ENCODE results near the gene CCDC187. TPM values are rescaled to one million over a fixed set of nuclear protein-coding genes. Genes with fewer than 3 reads are reported as not detected.

CCDC187 gene
- polyA plus RNA-seq, 1 donor (not counting 4 experiments of a cell fraction or from before 2014, with no cell fraction given): 0.03 TPM

DNA sequence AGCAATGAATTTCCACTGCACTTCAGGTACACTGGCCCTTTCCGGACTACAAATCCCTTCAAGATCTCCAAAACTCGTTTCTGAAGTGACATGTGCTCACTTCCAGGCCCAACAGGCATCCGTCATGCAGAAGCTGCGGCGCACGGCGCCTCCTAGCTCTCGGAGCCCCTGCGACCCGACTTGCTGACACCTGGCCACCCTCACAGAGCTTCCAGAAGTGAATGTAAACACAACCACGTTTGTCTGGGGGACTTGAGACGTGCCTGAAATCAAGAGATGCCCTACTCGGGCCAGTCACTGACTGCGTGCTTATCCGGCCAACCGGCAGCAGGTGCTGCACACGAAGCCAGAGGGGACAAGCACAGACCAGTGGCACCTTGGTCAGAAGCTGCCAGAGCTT lies 94.1 kb downstream of the CCDC187 start:
- dilution Hi-C loops (cut with MboI; ENCODE audit: extremely low pct_ligation_motif_present, low sequenced_read_pairs): no loop called here
- peaks cover 22% of the 10 kb centered on the region for H4K20me1 ChIP-seq (ENCODE audit: control insufficient read depth, extremely low read depth, insufficient read depth, low read length)
- no peak for FAIRE-seq

DNA sequence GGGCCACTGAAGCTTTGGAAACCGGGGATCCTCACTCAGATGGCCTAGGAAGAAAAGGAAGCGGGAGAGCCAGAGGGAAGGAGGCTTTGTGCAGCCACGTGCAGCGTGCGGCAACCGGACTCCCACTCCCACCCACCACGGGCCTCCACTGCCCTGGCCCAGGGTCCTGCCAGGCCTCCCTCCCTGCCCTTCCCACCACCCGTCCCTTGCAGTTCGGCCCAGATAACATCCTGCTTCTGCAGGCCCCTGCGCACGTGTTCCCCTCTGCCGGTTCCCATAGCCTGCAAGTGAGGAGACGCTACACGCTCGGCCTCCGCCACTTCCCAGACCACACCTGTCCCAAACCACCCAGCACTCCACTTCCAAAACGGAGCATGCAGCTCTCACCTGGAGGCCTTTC lies 94.7 kb downstream of the CCDC187 start:
- dilution Hi-C loops (cut with MboI; ENCODE audit: extremely low pct_ligation_motif_present, low sequenced_read_pairs): no loop called here
- no peaks in the 10 kb centered on the region for H3K79me2 ChIP-seq (ENCODE audit: control insufficient read depth, insufficient read depth, low read length)
- H3K9me1 ChIP-seq (ENCODE audit: control insufficient read depth, extremely low read depth, insufficient read depth, low read length): no peaks in the 10 kb centered on the region
- FAIRE-seq (no peak), DNase-seq (ENCODE audit: low read depth, low spot score) (no peak)
- no peak overlapping the region for H2AFZ ChIP-seq (ENCODE audit: control insufficient read depth, low read length)
- H3K27ac ChIP-seq (ENCODE audit: control insufficient read depth, insufficient read depth, low read length): no peak overlapping the region
- no peaks in the 10 kb centered on the region for H3K9me3 ChIP-seq (ENCODE audit: control insufficient read depth, low read depth, low read length)
- TF ChIP-seq EZH2 (IDR thresholded peaks at IDR 0.05; ENCODE audit: low read length): no peak
- TF ChIP-seq, protein P1, sequence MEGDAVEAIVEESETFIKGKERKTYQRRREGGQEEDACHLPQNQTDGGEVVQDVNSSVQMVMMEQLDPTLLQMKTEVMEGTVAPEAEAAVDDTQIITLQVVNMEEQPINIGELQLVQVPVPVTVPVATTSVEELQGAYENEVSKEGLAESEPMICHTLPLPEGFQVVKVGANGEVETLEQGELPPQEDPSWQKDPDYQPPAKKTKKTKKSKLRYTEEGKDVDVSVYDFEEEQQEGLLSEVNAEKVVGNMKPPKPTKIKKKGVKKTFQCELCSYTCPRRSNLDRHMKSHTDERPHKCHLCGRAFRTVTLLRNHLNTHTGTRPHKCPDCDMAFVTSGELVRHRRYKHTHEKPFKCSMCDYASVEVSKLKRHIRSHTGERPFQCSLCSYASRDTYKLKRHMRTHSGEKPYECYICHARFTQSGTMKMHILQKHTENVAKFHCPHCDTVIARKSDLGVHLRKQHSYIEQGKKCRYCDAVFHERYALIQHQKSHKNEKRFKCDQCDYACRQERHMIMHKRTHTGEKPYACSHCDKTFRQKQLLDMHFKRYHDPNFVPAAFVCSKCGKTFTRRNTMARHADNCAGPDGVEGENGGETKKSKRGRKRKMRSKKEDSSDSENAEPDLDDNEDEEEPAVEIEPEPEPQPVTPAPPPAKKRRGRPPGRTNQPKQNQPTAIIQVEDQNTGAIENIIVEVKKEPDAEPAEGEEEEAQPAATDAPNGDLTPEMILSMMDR (optimal IDR thresholded peaks at IDR 0.05 in 1 of 3, IDR thresholded peaks at IDR 0.05 in 1 of 3, conservative IDR thresholded peaks at IDR 0.05 in 1 of 3; ENCODE audit: extremely low read depth in 1 of 3, insufficient read depth in 2 of 3, low read length in 3 of 3): no peak
- H3K27me3 ChIP-seq (ENCODE audit: control insufficient read depth, extremely low read depth, insufficient read depth, low read length): peaks cover 6% of the 10 kb centered on the region
- no peak overlapping the region for H3K9ac ChIP-seq (ENCODE audit: control insufficient read depth, extremely low read depth, insufficient read depth, low read length)
- H3K4me2 ChIP-seq (ENCODE audit: control insufficient read depth, extremely low read depth, insufficient read depth, low read depth, low read length): no peak overlapping the region
- H3K36me3 ChIP-seq (ENCODE audit: control insufficient read depth in 2 of 2, extremely low read depth in 1 of 2, insufficient read depth in 2 of 2, low read length in 2 of 2): peaks cover 4 to 6% of the 10 kb centered on the region in 2 experiments
- peaks cover 22% of the 10 kb centered on the region for H4K20me1 ChIP-seq (ENCODE audit: control insufficient read depth, extremely low read depth, insufficient read depth, low read length)
- H3K4me3 ChIP-seq (ENCODE audit: control insufficient read depth in 2 of 3, extremely low read depth in 1 of 3, insufficient read depth in 2 of 3, low read depth in 1 of 3, low read length in 3 of 3): no peak overlapping the region
- no peaks in the 10 kb centered on the region for H3K4me1 ChIP-seq (ENCODE audit: control insufficient read depth, extremely low read depth, insufficient read depth, low read length)

More for the DNA sequence above, 94.1 kb downstream of the CCDC187 start:
- Histone ChIP-seq H3K4me2 (ENCODE audit: control insufficient read depth, extremely low read depth, insufficient read depth, low read depth, low read length) (no peak overlapping the region), H3K9me3 (ENCODE audit: control insufficient read depth, low read depth, low read length) (no peaks in the 10 kb centered on the region), H3K27me3 (ENCODE audit: control insufficient read depth, extremely low read depth, insufficient read depth, low read length) (peaks cover under 1% of the 10 kb centered on the region), H3K4me3 (ENCODE audit: control insufficient read depth in 2 of 3, extremely low read depth in 1 of 3, insufficient read depth in 2 of 3, low read depth in 1 of 3, low read length in 3 of 3) (no peak overlapping the region), H2AFZ (ENCODE audit: control insufficient read depth, low read length) (no peak overlapping the region), H3K36me3 (ENCODE audit: control insufficient read depth in 2 of 2, extremely low read depth in 1 of 2, insufficient read depth in 2 of 2, low read length in 2 of 2) (peaks cover 4 to 10% of the 10 kb centered on the region in 2 experiments), H3K9ac (ENCODE audit: control insufficient read depth, extremely low read depth, insufficient read depth, low read length) (no peak overlapping the region), H3K79me2 (ENCODE audit: control insufficient read depth, insufficient read depth, low read length) (no peaks in the 10 kb centered on the region), H3K4me1 (ENCODE audit: control insufficient read depth, extremely low read depth, insufficient read depth, low read length) (no peaks in the 10 kb centered on the region), H3K27ac (ENCODE audit: control insufficient read depth, insufficient read depth, low read length) (no peak overlapping the region), H3K9me1 (ENCODE audit: control insufficient read depth, extremely low read depth, insufficient read depth, low read length) (no peaks in the 10 kb centered on the region)
- no peak for DNase-seq (ENCODE audit: low read depth, low spot score)
- TF ChIP-seq, protein P1 (optimal IDR thresholded peaks at IDR 0.05 in 1 of 3, IDR thresholded peaks at IDR 0.05 in 1 of 3, conservative IDR thresholded peaks at IDR 0.05 in 1 of 3; ENCODE audit: extremely low read depth in 1 of 3, insufficient read depth in 2 of 3, low read length in 3 of 3): no peak
- TF ChIP-seq EZH2 (IDR thresholded peaks at IDR 0.05; ENCODE audit: low read length): no peak
